Gastroesophageal sphincter (tissue), 4 donors: ENCODE measurements around the gene GPR18. TPM values are rescaled to one million over a fixed set of nuclear protein-coding genes. Genes with fewer than 3 reads are reported as not detected.

Source experiments
- ATAC-seq: fragments of 150-250 bp; one replicate; pipeline ENCODE4 v1.9.1; 2016; ENCODE audit warnings: mild to moderate bottlenecking, moderate library complexity
- H3K27ac ChIP-seq, 4 donors: fragments of 200-600 bp; sonication (generic) in 3 of 4; 1 replicate in 3 of 4; 2 replicates in 1 of 4; pipeline ENCODE4 v1.5.1; 2016 to 2019
- H3K27me3 ChIP-seq: fragments of 200-600 bp; sonication (generic); one replicate; pipeline ENCODE4 v1.5.1; 2019
- H3K36me3 ChIP-seq, 2 donors: fragments of 200-600 bp; sonication (generic); one replicate each; pipeline ENCODE4 v1.5.1; 2019; ENCODE audit warnings: control low read depth in 1 of 2
- H3K4me1 ChIP-seq, 3 donors: fragments of 200-600 bp; sonication (generic); 1 replicate in 2 of 3; 2 replicates in 1 of 3; pipeline ENCODE4 v1.5.1; 2016 to 2019; ENCODE audit warnings: control low read depth in 2 of 3
- H3K4me3 ChIP-seq, 2 donors: fragments of 200-600 bp; sonication (generic); one replicate each; pipeline ENCODE4 v1.5.1; 2019; ENCODE audit warnings: mild to moderate bottlenecking in 1 of 2, moderate library complexity in 1 of 2
- H3K9me3 ChIP-seq, 3 donors: fragments of 200-600 bp; sonication (generic); one replicate each; pipeline ENCODE4 v1.5.1; 2017 to 2019; ENCODE audit warnings: control low read depth in 2 of 3
- CTCF ChIP-seq, 4 experiments: fragments of 200-600 bp in 2 of 4; fragments of 450-650 bp in 2 of 4; sonication (generic) in 1 of 4; IDR thresholded peaks; one replicate each; pipeline ENCODE4 v1.5.1; 2017 to 2019; ENCODE audit warnings: antibody characterized with exemption in 4 of 4, mild to moderate bottlenecking in 2 of 4, moderate library complexity in 2 of 4
- EP300 ChIP-seq: sonication (generic); formaldehyde crosslinking; IDR thresholded peaks from one replicate; pipeline ENCODE4 v1.6.1; 2017; ENCODE audit warnings: antibody characterized with exemption, mild to moderate bottlenecking
- POLR2A ChIP-seq, 2 donors: fragments of 450-650 bp; IDR thresholded peaks; one replicate each; pipeline ENCODE4 v1.6.1; 2017; ENCODE audit warnings: antibody characterized with exemption in 2 of 2, mild to moderate bottlenecking in 2 of 2, moderate library complexity in 1 of 2
- POLR2AphosphoS5 ChIP-seq: sonication (generic); formaldehyde crosslinking; IDR thresholded peaks from one replicate; pipeline ENCODE4 v1.6.1; 2017; ENCODE audit warnings: antibody characterized with exemption
- WGBS, 2 donors: methylation state at CpG; one replicate each; pipeline ENCODE4 v1.1.5; 2018; ENCODE audit warnings: low coverage in 1 of 2; 5-methylcytosine and 5-hydroxymethylcytosine counted together
- small RNA-seq, 4 donors: library from RNA; depleted of rRNA; stranded (forward); fragments of <200 nt; gene quantifications; one replicate each; pipeline ENCODE3, GENCODE V24; 2016
- total RNA-seq, 4 donors: library from RNA; depleted of rRNA; stranded (reverse); fragments of >200 nt; gene quantifications; one replicate each; pipeline ENCODE4 v1.1.0, GENCODE V29; 2016

GPR18 gene
- total RNA-seq, 4 donors from 2014 or later: not detected

GRCh38 chr13:99206873-99207272, 51.3 kb downstream of the GPR18 start:
- Histone ChIP-seq H3K9me3 (no peaks in the 10 kb centered on the region), H3K27me3 (no peaks in the 10 kb centered on the region), H3K27ac (no peak overlapping the region), H3K4me3 (no peak overlapping the region), H3K4me1 (peaks cover 0 to 37% (median 0%) of the 10 kb centered on the region in 3 donors), H3K36me3 (peaks cover 0 to 8% of the 10 kb centered on the region in 2 donors)
- ATAC-seq: no peak
- no peak for TF ChIP-seq POLR2AphosphoS5
- no peak for TF ChIP-seq POLR2A (IDR thresholded peaks at IDR 0.05)
- no peak for TF ChIP-seq EP300
- TF ChIP-seq CTCF (IDR thresholded peaks at IDR 0.05): no peak
- 88 to 92% methylated on average over 2 to 5 of the region's 5 CpGs for WGBS, 2 donors

GRCh38 chr13:99206226-99206625, 52.0 kb downstream of the GPR18 start:
- WGBS, 2 donors: 90 to 98% methylated on average over 7 to 8 of the region's 8 CpGs
- ATAC-seq: no peak
- peaks cover 0 to 43% (median 0%) of the 10 kb centered on the region in 3 donors for H3K4me1 ChIP-seq
- no peaks in the 10 kb centered on the region for H3K27me3 ChIP-seq
- no peak overlapping the region for H3K4me3 ChIP-seq
- no peak overlapping the region for H3K27ac ChIP-seq
- H3K9me3 ChIP-seq: no peaks in the 10 kb centered on the region
- peaks cover 0 to 8% of the 10 kb centered on the region in 2 donors for H3K36me3 ChIP-seq
- no peak for TF ChIP-seq POLR2A (IDR thresholded peaks at IDR 0.05)
- TF ChIP-seq CTCF (IDR thresholded peaks at IDR 0.05): no peak
- TF ChIP-seq EP300: no peak
- TF ChIP-seq POLR2AphosphoS5: no peak

- Histone ChIP-seq H3K27me3 (no peaks in the 10 kb centered on the region), H3K4me1 (peaks cover 0 to 43% (median 0%) of the 10 kb centered on the region in 3 donors), H3K36me3 (peaks cover 0 to 8% of the 10 kb centered on the region in 2 donors), H3K4me3 (no peak overlapping the region), H3K27ac (no peak overlapping the region), H3K9me3 (no peaks in the 10 kb centered on the region)
- WGBS, 2 donors: 93 to 97% methylated on average over 9 to 17 of the region's 22 CpGs
- no peak for TF ChIP-seq EP300
- no peak for ATAC-seq
Observed at GRCh38 chr13:99205621-99206220, 52.5 kb downstream of the GPR18 start.

Small RNA genes lying within 50 kb of the gene (small RNA-seq; reads per million reads assigned to genes)
- gene RN7SKP9: 0 to 0.27 (median 0.19) reads per million in 4 donors

Other genes starting within 250 kb of the GPR18 start
- 10 to 100 TPM; 45.0 to 59.6 (median 52.2) TPM for gene UBAC2, start 57.5 kb downstream of the GPR18 start, total RNA-seq
- gene GPR183, start 49.0 kb upstream of the GPR18 start, total RNA-seq: 10 to 100 TPM; 11.5 to 23.8 (median 18.1) TPM
- gene TM9SF2, start 243.1 kb upstream of the GPR18 start, total RNA-seq: 100 to 1,000 TPM in 1 of 4 donors, 10 to 100 TPM in 3; 63.9 to 114 (median 71.7) TPM